Measurements from ENCODE around the gene ZNF469. TPM values are rescaled to one million over a fixed set of nuclear protein-coding genes. Genes with fewer than 3 reads are reported as not detected.

Gene ZNF469
- total and polyA plus RNA-seq, 4 donors, result 0.04 to 0.50 (median 0.36) TPM

GRCh38 chr16:88432174-88432573 lies 49.4 kb downstream of the ZNF469 start:
- Histone ChIP-seq H3K9me3 (ENCODE audit: control insufficient read depth in 4 of 4, low read length in 3 of 4) (no peaks in the 10 kb centered on the region), H3K27me3 (ENCODE audit: control insufficient read depth in 4 of 4, insufficient read depth in 4 of 4, low read length in 3 of 4) (peaks cover 0 to 9% (median 0%) of the 10 kb centered on the region in 4 donors), H3K4me1 (ENCODE audit: control insufficient read depth in 4 of 4, insufficient read depth in 4 of 4, low read length in 3 of 4) (peaks cover 0 to 3% (median under 1%) of the 10 kb centered on the region in 4 donors), H3K9ac (ENCODE audit: low read depth in 1 of 2, low read length in 2 of 2) (no peak overlapping the region), H3K4me3 (ENCODE audit: low read depth in 1 of 3, low read length in 3 of 3) (no peak overlapping the region), H3K36me3 (ENCODE audit: control insufficient read depth in 4 of 4, insufficient read depth in 3 of 4, low read depth in 1 of 4, low read length in 3 of 4) (no peaks in the 10 kb centered on the region), H3K27ac (ENCODE audit: low read depth in 1 of 2, low read length in 2 of 2) (no peak overlapping the region)
- no peak for DNase-seq (ENCODE audit: low spot score)
- no peak for TF ChIP-seq GABPA (IDR thresholded peaks at IDR 0.05 in 1 of 2, conservative IDR thresholded peaks at IDR 0.05 in 1 of 2)
- no peak for TF ChIP-seq REST (IDR thresholded peaks at IDR 0.05)
- no peak for TF ChIP-seq FOXA1 (IDR thresholded peaks at IDR 0.05)
- TF ChIP-seq RAD21 (IDR thresholded peaks at IDR 0.05), result no peak
- no peak for TF ChIP-seq RXRA (IDR thresholded peaks at IDR 0.05)
- TF ChIP-seq HNF4G (IDR thresholded peaks at IDR 0.05), result no peak
- 89% methylated on average over 22 of the region's 22 CpGs for WGBS

Other genes with a start within 250 kb of the ZNF469 start
- gene ZFPM1, start 70.3 kb downstream of the ZNF469 start, total RNA-seq, result 10 to 100 TPM in 1 of 2 donors, 1 to 10 TPM in 1; 5.9 to 12.8 TPM
- gene ZFPM1, start 70.3 kb downstream of the ZNF469 start, polyA plus RNA-seq, result 1 to 10 TPM in 1 of 2 donors, under 1 TPM in 1; 0.19 to 4.6 TPM
- 10 to 100 TPM; 10.2 to 10.3 TPM for gene ZC3H18, start 187.4 kb downstream of the ZNF469 start, total RNA-seq
- gene ZC3H18, start 187.4 kb downstream of the ZNF469 start, polyA plus RNA-seq, result 10 to 100 TPM; 10.7 to 10.9 TPM